COR-L47 (cell line): ENCODE data around the gene EPS15.

ENCODE experiments used
- DNase-seq: peaks from one replicate; lab custom pipeline; 2025; lab: John Stamatoyannopoulos, UW

EPS15 gene

GRCh38 chr1:51373898-51374297 is 145.2 kb downstream of the EPS15 start:
- no peak for DNase-seq

- no peak for DNase-seq
Observed at GRCh38 chr1:51372561-51372960, 146.5 kb downstream of the EPS15 start.

GRCh38 chr1:51369171-51369570 is 149.9 kb downstream of the EPS15 start:
- no peak for DNase-seq

GRCh38 chr1:51365774-51366173 is 153.3 kb downstream of the EPS15 start:
- DNase-seq, result no peak

GRCh38 chr1:51359879-51360278 is 159.2 kb downstream of the EPS15 start:
- no peak for DNase-seq

GRCh38 chr1:51355382-51355781 is 163.7 kb downstream of the EPS15 start:
- no peak for DNase-seq

- no peak for DNase-seq
Observed at GRCh38 chr1:51354416-51354815, 164.7 kb downstream of the EPS15 start.

GRCh38 chr1:51351907-51352306 is 167.2 kb downstream of the EPS15 start:
- no peak for DNase-seq

GRCh38 chr1:51349862-51350261 is 169.2 kb downstream of the EPS15 start:
- DNase-seq, result no peak

GRCh38 chr1:51348147-51348527 is 170.9 kb downstream of the EPS15 start:
- DNase-seq, result no peak

- no peak for DNase-seq
Observed at GRCh38 chr1:51347398-51348146, 171.5 kb downstream of the EPS15 start.

GRCh38 chr1:51346086-51346942 is 172.8 kb downstream of the EPS15 start:
- DNase-seq, result no peak

- DNase-seq, result no peak
Observed at GRCh38 chr1:51345300-51345687, 173.8 kb downstream of the EPS15 start.

GRCh38 chr1:51344602-51345299 is 174.3 kb downstream of the EPS15 start:
- DNase-seq, result no peak

GRCh38 chr1:51344276-51344601 is 174.8 kb downstream of the EPS15 start:
- DNase-seq, result no peak

GRCh38 chr1:51343624-51344023 is 175.4 kb downstream of the EPS15 start:
- no peak for DNase-seq

GRCh38 chr1:51342591-51343206 is 176.4 kb downstream of the EPS15 start:
- DNase-seq, result no peak

GRCh38 chr1:51341876-51342496 is 177.1 kb downstream of the EPS15 start:
- no peak for DNase-seq

GRCh38 chr1:51340380-51340779 is 178.7 kb downstream of the EPS15 start:
- no peak for DNase-seq

GRCh38 chr1:51336711-51337110 is 182.4 kb downstream of the EPS15 start:
- no peak for DNase-seq

- peak; percentile 68 for DNase-seq
Observed at GRCh38 chr1:51336004-51336403, 183.1 kb downstream of the EPS15 start.
